ENCODE data around the gene SRA1.
A peak's percentile ranks its signal among the peaks of the same experiment; 100 is the strongest.
"Not testable (repeated sequence)": the region's sequence is repeated elsewhere in the genome, so short reads cannot be mapped to it uniquely, and the experiment has no call there.

Gene SRA1

GRCh38 chr5:140557136-140557805, at the start of gene SRA1:
TSS of gene SRA1 (minus strand) at chr5:140557473. CDS start at chr5:140557452, 21 bp downstream.
- peak; percentile 94 for DNase-seq

GRCh38 chr5:140607031-140607430, 49.8 kb upstream of the SRA1 start:
- no peak for DNase-seq

- DNase-seq: no peak
Measured at GRCh38 chr5:140605879-140606278, 48.6 kb upstream of the SRA1 start.

- DNase-seq: no peak
Measured at GRCh38 chr5:140603734-140604133, 46.5 kb upstream of the SRA1 start.

GRCh38 chr5:140603446-140603698, 46.1 kb upstream of the SRA1 start:
- DNase-seq: not testable (repeated sequence)

GRCh38 chr5:140602147-140602546, 44.9 kb upstream of the SRA1 start:
- no peak for DNase-seq

GRCh38 chr5:140600096-140600495, 42.8 kb upstream of the SRA1 start:
- DNase-seq: no peak

- DNase-seq: no peak
Measured at GRCh38 chr5:140598836-140599235, 41.6 kb upstream of the SRA1 start.

- DNase-seq: no peak
Measured at GRCh38 chr5:140596321-140596741, 39.1 kb upstream of the SRA1 start.

GRCh38 chr5:140595538-140596300, 38.4 kb upstream of the SRA1 start:
- DNase-seq: peak; percentile 87

GRCh38 chr5:140594169-140594568, 36.9 kb upstream of the SRA1 start:
- no peak for DNase-seq

GRCh38 chr5:140593070-140593469, 35.8 kb upstream of the SRA1 start:
- DNase-seq: not testable (repeated sequence)

- DNase-seq: peak; percentile 21
Measured at GRCh38 chr5:140591747-140592372, 34.6 kb upstream of the SRA1 start.

- DNase-seq: no peak
Measured at GRCh38 chr5:140590861-140591260, 33.6 kb upstream of the SRA1 start.

GRCh38 chr5:140588311-140589070, 31.2 kb upstream of the SRA1 start:
- DNase-seq: no peak

GRCh38 chr5:140587495-140587894, 30.2 kb upstream of the SRA1 start:
- DNase-seq: no peak

GRCh38 chr5:140579188-140579747, 22.0 kb upstream of the SRA1 start:
- DNase-seq: not testable (repeated sequence)

- no peak for DNase-seq
Measured at GRCh38 chr5:140576776-140577201, 19.5 kb upstream of the SRA1 start.

- no peak for DNase-seq
Measured at GRCh38 chr5:140575309-140575708, 18.0 kb upstream of the SRA1 start.

- DNase-seq: no peak
Measured at GRCh38 chr5:140574165-140574564, 16.9 kb upstream of the SRA1 start.

GRCh38 chr5:140573683-140574082, 16.4 kb upstream of the SRA1 start:
- DNase-seq: no peak

- no peak for DNase-seq
Measured at GRCh38 chr5:140571105-140571504, 13.8 kb upstream of the SRA1 start.

GRCh38 chr5:140570488-140570887, 13.2 kb upstream of the SRA1 start:
- DNase-seq: no peak

All from RPMI8226 (cell line).